ENCODE measurements around the gene DBN1.

The DBN1 gene

DNA sequence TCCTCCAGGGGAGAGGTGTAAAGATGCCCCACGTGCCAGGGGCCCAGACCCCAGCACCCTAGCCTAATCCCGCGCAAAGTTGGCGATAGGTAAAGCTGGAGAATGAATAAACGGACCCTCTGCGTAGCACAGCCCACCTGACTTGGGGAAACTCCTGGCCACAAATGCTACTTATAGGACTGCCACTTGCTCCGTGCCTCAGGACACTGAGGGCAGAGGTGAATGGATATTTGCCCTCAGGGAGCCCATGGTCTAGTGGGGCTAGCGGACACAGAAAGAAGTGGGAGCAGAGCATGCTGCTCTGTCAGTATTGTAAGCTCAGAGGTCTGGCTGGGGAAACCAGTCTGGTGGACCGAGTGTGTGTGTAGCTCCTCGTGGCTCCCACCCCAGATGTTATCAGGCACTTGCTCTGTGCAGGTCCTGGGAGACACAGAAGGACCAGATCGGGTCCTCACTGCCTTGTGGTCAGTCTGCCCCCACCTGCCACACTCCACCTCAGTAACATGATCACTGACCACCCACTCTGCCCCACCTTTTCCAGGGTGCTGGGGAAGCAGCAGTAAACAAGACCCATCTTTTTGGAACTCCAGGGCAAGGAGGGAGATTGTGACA lies 46.1 kb downstream of the DBN1 start:
- Histone ChIP-seq H2BK5ac (ENCODE audit: low read depth, low read length, poor library complexity, severe bottlenecking) (no peak overlapping the region), H2BK120ac (ENCODE audit: low read depth, low read length) (peak overlapping the region; percentile 57), H3K27ac (ENCODE audit: low read length, poor library complexity, severe bottlenecking) (no peak overlapping the region), H3K4ac (ENCODE audit: low read depth in 1 of 2, low read length in 2 of 2) (peak overlapping the region; percentile 43 to 77), H3K9me3 (ENCODE audit: control insufficient read depth, low read length) (no peaks in the 10 kb centered on the region), H3K4me2 (ENCODE audit: low read length, poor library complexity, severe bottlenecking) (peak overlapping the region; percentile 88), H4K91ac (ENCODE audit: low read length) (no peak overlapping the region), H3K23ac (ENCODE audit: low read length in 2 of 2) (peak overlapping the region in 1 of 2 experiments; percentile 27), H2BK15ac (ENCODE audit: low read depth, poor library complexity, severe bottlenecking) (peak overlapping the region; percentile 98), H3K4me3 (ENCODE audit: insufficient read depth in 1 of 2, low read depth in 1 of 2, low read length in 2 of 2) (peak overlapping the region; percentile 79 to 90), H3K27me3 (ENCODE audit: control insufficient read depth in 1 of 2, insufficient read depth in 1 of 2, low read length in 2 of 2) (no peaks in the 10 kb centered on the region), H3K18ac (ENCODE audit: low read depth in 1 of 2, low read length in 2 of 2) (peak overlapping the region; percentile 86 to 97), H3K9ac (ENCODE audit: low read length) (peak overlapping the region; percentile 93), H3K36me3 (ENCODE audit: control insufficient read depth in 1 of 2, insufficient read depth in 2 of 2, low read depth in 1 of 2, low read length in 2 of 2) (peaks cover 13 to 27% of the 10 kb centered on the region in 2 experiments), H2AK5ac (ENCODE audit: low read length, severe bottlenecking) (peak overlapping the region; percentile 65), H3K14ac (ENCODE audit: low read length in 2 of 2) (peak overlapping the region in 1 of 2 experiments; percentile 53), H2AFZ (ENCODE audit: low read depth, low read length) (peak overlapping the region; percentile 67), H3K79me1 (replicated peaks; ENCODE audit: low read length, poor library complexity, severe bottlenecking) (peaks cover 39% of the 10 kb centered on the region), H4K8ac (ENCODE audit: low read length) (no peak overlapping the region), H3K4me1 (ENCODE audit: control insufficient read depth, insufficient read depth, low read depth, low read length) (peaks cover 23% of the 10 kb centered on the region), H2BK12ac (ENCODE audit: low read length in 2 of 2) (peak overlapping the region in 1 of 2 experiments; percentile 56)
- 26% methylated on average over 11 of the region's 11 CpGs for WGBS
- DNase-seq, result peak; percentile 33

DNA sequence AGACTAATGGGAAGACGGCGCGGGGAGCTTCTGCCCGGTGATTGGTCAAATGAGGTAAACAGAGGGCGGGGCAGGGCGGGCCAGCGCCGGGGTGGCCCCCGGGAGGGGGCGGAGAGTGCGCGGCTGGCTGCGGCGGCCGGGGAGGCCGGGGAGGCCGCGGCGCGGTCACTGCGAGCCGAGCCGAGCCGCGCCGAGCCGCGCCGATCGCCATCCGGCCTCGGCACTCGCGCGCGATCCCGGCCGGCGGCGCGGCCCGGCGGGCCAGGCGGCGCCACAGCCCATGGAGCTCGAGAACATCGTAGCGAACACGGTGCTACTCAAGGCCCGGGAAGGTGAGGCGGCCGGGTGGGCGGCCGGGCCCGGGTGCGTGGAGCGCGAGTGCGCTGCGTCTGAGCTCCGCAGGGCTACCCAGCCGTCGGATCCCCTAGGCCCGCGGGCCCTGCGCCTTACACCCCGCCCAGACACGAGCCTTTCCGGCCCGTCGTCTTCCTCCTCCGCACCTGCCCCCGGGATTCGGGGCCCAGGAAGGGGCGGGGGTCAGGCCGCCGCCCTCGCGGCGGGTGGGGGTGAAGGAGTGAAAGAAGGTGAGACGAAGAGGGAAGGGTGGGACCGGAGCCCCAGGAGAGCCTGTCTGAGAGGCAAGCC lies 46.7 kb downstream of the DBN1 start, which contains the start of gene GRK6:
GRK6 (plus strand) TSS at position 111 of the 645 bp plus-strand sequence; CDS start at position 281, 170 bp downstream.
- DNase-seq, result peak; percentile 48
- peak within 1 kb of the TSS; percentile 66 to 93 for H2BK12ac ChIP-seq (ENCODE audit: low read length in 2 of 2)
- H2AK5ac ChIP-seq (ENCODE audit: low read length, severe bottlenecking), result peak within 1 kb of the TSS; percentile 65
- H3K4ac ChIP-seq (ENCODE audit: low read depth in 1 of 2, low read length in 2 of 2), result peak within 1 kb of the TSS; percentile 71 to 77
- H3K4me3 ChIP-seq (ENCODE audit: insufficient read depth in 1 of 2, low read depth in 1 of 2, low read length in 2 of 2), result peak within 1 kb of the TSS; percentile 79 to 90
- H2BK15ac ChIP-seq (ENCODE audit: low read depth, poor library complexity, severe bottlenecking), result peak within 1 kb of the TSS; percentile 98
- no peaks in the 10 kb centered on the region for H3K9me3 ChIP-seq (ENCODE audit: control insufficient read depth, low read length)
- peaks cover 23% of the 10 kb centered on the region for H3K4me1 ChIP-seq (ENCODE audit: control insufficient read depth, insufficient read depth, low read depth, low read length)
- H3K14ac ChIP-seq (ENCODE audit: low read length in 2 of 2), result peak within 1 kb of the TSS in 1 of 2 experiments; percentile 53
- H4K91ac ChIP-seq (ENCODE audit: low read length), result peak within 1 kb of the TSS; percentile 86
- H2AFZ ChIP-seq (ENCODE audit: low read depth, low read length), result peak within 1 kb of the TSS; percentile 67
- H3K27ac ChIP-seq (ENCODE audit: low read length, poor library complexity, severe bottlenecking), result peak within 1 kb of the TSS; percentile 95
- H2BK5ac ChIP-seq (ENCODE audit: low read depth, low read length, poor library complexity, severe bottlenecking), result peak within 1 kb of the TSS; percentile 40
- H3K23ac ChIP-seq (ENCODE audit: low read length in 2 of 2), result peak within 1 kb of the TSS; percentile 3 to 27
- H3K27me3 ChIP-seq (ENCODE audit: control insufficient read depth in 1 of 2, insufficient read depth in 1 of 2, low read length in 2 of 2), result no peaks in the 10 kb centered on the region
- peaks cover 35% of the 10 kb centered on the region for H3K79me1 ChIP-seq (replicated peaks; ENCODE audit: low read length, poor library complexity, severe bottlenecking)
- peaks cover 8 to 20% of the 10 kb centered on the region in 2 experiments for H3K36me3 ChIP-seq (ENCODE audit: control insufficient read depth in 1 of 2, insufficient read depth in 2 of 2, low read depth in 1 of 2, low read length in 2 of 2)
- H3K4me2 ChIP-seq (ENCODE audit: low read length, poor library complexity, severe bottlenecking), result peak within 1 kb of the TSS; percentile 88
- H3K18ac ChIP-seq (ENCODE audit: low read depth in 1 of 2, low read length in 2 of 2), result peak within 1 kb of the TSS; percentile 94 to 97
- H3K9ac ChIP-seq (ENCODE audit: low read length), result peak within 1 kb of the TSS; percentile 93
- H2BK120ac ChIP-seq (ENCODE audit: low read depth, low read length), result peak within 1 kb of the TSS; percentile 71
- WGBS, result under 1% methylated on average over 58 of the region's 82 CpGs
- peak within 1 kb of the TSS; percentile 95 for H4K8ac ChIP-seq (ENCODE audit: low read length)

DNA sequence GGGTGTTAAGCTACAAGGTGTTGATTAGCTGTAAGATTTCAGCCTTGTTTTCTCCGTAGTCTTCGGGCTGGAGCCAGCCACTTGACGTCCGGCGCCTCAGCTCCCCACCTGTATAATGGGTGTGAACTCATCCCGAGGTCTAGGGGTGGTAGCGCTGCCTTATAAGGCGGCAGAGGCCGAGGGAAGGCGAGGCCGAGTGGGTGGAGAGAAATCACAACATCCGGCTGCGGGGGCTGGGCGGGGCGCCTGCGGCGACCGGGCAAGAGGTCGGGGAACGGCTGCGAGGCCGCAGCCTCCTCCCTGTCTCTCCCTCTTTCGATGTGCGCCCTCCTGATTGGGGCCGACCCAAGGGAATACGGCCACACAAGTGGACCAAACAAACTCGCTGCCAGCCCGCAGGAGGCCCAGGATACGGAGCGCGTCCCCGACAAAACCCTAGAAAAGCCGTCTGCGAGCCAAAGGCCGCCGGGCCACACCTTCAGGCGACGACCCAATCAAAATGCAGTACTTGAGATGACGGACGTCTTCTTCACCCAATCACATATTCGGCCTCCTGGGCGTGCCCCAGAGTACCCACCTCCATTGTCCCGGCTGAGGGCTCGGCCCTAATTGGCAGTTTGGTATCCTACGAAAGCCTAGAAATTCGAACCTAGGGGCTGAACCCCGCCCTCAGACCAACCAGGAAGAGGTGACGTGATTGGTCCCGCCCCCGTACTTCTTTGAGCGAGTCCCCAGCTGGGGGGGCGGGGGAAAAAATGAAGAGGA lies 47.5 kb downstream of the DBN1 start:
- H3K4me2 ChIP-seq (ENCODE audit: low read length, poor library complexity, severe bottlenecking), result peak overlapping the region; percentile 76
- peak overlapping the region; percentile 58 for H2AK5ac ChIP-seq (ENCODE audit: low read length, severe bottlenecking)
- peaks cover 30% of the 10 kb centered on the region for H3K79me1 ChIP-seq (replicated peaks; ENCODE audit: low read length, poor library complexity, severe bottlenecking)
- H3K23ac ChIP-seq (ENCODE audit: low read length in 2 of 2), result no peak overlapping the region
- peak overlapping the region; percentile 71 for H2BK120ac ChIP-seq (ENCODE audit: low read depth, low read length)
- H2BK5ac ChIP-seq (ENCODE audit: low read depth, low read length, poor library complexity, severe bottlenecking), result peak overlapping the region; percentile 40
- H3K4ac ChIP-seq (ENCODE audit: low read depth in 1 of 2, low read length in 2 of 2), result peak overlapping the region; percentile 68 to 71
- H3K18ac ChIP-seq (ENCODE audit: low read depth in 1 of 2, low read length in 2 of 2), result peak overlapping the region; percentile 86 to 94
- peak overlapping the region; percentile 23 for H2AFZ ChIP-seq (ENCODE audit: low read depth, low read length)
- H4K8ac ChIP-seq (ENCODE audit: low read length), result peak overlapping the region; percentile 95
- peak overlapping the region in 1 of 2 experiments; percentile 35 for H3K14ac ChIP-seq (ENCODE audit: low read length in 2 of 2)
- no peaks in the 10 kb centered on the region for H3K9me3 ChIP-seq (ENCODE audit: control insufficient read depth, low read length)
- H3K36me3 ChIP-seq (ENCODE audit: control insufficient read depth in 1 of 2, insufficient read depth in 2 of 2, low read depth in 1 of 2, low read length in 2 of 2), result peaks cover 5 to 13% of the 10 kb centered on the region in 2 experiments
- peak; percentile 100 for DNase-seq
- H3K4me3 ChIP-seq (ENCODE audit: insufficient read depth in 1 of 2, low read depth in 1 of 2, low read length in 2 of 2), result peak overlapping the region; percentile 70 to 82
- peak overlapping the region; percentile 86 for H4K91ac ChIP-seq (ENCODE audit: low read length)
- no peak overlapping the region for H2BK12ac ChIP-seq (ENCODE audit: low read length in 2 of 2)
- peak overlapping the region; percentile 91 for H3K9ac ChIP-seq (ENCODE audit: low read length)
- peak overlapping the region; percentile 95 for H3K27ac ChIP-seq (ENCODE audit: low read length, poor library complexity, severe bottlenecking)
- H2BK15ac ChIP-seq (ENCODE audit: low read depth, poor library complexity, severe bottlenecking), result peak overlapping the region; percentile 98
- peaks cover 23% of the 10 kb centered on the region for H3K4me1 ChIP-seq (ENCODE audit: control insufficient read depth, insufficient read depth, low read depth, low read length)
- H3K27me3 ChIP-seq (ENCODE audit: control insufficient read depth in 1 of 2, insufficient read depth in 1 of 2, low read length in 2 of 2), result no peaks in the 10 kb centered on the region
- 1% methylated on average over 48 of the region's 52 CpGs for WGBS

Data from mesenchymal stem cell (in vitro differentiated cells and primary cell).